GM18526 (cell line): ENCODE data around the gene LY6G6D.

ENCODE experiments used
- POLR2A ChIP-seq: IDR thresholded peaks from 3 replicates; pipeline ENCODE4 v1.6.1; 2011; ENCODE audit not compliant: insufficient read length; ENCODE audit errors: extremely low read depth

The LY6G6D gene

DNA sequence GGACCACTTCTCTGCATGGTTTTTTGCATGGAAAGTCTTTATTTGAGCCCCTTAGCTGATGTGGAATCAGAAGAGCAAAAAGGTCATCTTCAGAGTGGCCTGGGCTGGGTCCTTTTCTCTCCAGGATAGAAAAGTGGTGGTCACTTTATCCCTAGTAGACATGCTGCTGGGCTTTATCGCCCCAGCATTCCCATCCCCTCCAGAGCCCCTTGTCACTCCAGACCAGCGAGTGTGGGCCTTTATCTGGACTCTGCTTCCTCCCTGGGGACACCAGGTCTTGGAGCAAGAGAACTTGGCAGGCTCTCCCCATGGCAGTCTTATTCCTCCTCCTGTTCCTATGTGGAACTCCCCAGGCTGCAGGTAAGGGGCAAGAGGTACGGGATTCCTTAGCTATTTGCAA, 8.5 kb upstream of the LY6G6D start, which contains the start of gene LY6G6F:
TSS of gene LY6G6F (plus strand) at position 268 of the 400 bp plus-strand sequence. CDS start at position 309, 41 bp downstream.
- no peak for TF ChIP-seq POLR2A

DNA sequence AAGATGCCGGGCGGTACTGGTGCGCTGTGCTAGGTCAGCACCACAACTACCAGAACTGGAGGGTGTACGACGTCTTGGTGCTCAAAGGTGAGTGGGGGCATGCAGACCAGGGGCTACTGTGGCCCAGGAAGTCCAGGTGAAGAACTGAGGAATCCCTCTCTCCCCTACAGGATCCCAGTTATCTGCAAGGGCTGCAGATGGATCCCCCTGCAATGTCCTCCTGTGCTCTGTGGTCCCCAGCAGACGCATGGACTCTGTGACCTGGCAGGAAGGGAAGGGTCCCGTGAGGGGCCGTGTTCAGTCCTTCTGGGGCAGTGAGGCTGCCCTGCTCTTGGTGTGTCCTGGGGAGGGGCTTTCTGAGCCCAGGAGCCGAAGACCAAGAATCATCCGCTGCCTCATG, 7.4 kb upstream of the LY6G6D start:
- no peak for TF ChIP-seq POLR2A

DNA sequence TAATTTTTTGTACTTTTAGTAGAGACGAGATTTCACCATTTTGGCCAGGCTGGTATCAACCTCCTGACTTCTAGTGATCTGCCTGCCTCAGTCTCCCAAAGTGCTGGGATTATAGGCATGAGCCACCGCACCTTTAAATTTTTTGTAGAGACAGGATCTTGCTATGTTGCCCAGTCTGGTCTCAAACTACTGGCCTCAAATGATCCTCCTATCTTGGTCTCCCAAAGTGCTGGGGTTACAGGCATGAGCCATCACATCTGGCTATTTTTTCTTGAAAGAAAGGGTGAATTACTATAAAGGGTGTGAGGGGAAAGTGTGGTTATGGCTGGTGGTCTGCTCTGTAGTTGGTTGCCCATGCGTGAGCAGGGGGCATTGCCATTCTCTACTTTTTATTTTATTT, 6.9 kb upstream of the LY6G6D start:
- no peak for TF ChIP-seq POLR2A

DNA sequence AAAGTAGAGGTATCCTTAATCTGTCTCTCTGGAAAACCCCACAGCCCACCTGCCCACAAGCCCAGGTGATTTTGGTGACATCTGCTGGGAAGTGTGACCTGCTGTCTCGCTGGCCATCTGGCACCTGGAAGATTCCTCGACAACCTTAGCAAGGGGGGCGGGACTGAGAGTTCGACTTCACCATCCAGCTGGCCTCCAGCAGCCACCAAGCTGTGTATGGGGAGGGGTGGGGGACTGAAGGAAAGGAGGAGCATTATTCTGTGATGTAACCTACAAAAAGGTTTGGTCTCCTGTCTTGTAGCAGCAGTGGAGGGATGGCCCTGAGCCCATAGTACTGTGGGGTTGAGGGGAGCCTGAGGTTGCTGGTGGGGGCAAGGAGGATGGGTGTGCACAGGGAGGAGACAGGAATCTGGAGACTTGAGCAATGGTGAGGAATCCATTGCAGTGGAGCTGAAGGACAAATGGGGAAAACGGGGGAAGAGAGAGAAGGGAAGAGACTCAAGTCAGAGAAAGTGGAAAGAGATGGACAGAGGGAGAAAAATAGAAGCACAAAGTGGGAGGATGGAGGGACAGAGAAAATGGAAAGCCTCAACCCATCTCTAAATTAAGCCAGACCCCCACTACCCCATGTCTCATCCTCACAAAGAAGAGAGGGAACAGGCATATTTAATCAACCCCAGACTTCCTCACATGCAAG, 4.5 kb upstream of the LY6G6D start:
- TF ChIP-seq POLR2A: no peak

DNA sequence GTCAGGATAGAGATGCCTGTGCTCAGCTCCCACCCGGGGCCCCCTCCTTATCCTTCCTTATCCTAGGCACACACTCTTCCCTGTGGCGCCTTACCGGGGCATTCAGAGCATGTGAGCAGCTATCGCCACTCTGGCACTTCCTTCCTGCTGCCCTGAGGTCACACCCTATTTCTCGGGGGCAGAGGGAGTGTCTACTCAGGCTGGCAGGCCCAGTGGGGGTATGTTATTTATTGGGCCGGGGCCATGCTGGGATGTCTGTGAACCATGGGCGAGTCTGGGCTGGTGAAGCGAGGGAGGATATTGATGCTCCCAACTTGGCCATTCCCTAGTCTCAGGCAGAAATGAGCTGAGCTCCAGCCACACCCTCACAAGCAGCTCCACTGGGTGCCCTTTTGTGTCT, 3.9 kb upstream of the LY6G6D start:
- no peak for TF ChIP-seq POLR2A

DNA sequence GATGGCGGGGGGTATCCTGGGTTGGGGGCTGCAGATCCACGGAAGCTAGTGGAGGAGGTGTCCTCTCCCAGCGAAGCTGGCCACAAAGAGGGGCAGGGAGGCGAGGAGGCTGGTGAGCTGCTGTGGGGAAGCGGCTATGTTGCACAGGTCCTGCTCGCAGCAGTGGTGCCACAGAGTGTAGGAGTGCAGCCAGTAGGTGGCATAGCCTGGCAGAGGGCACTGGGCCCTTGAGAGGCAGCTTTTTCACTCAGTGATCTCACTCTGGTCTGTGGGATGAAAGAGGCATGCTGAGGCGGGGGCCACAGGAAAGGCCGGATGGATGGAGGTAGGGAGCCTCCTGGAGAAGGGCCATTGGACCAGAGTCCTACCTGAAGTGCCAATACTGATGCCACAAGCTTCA, 2.9 kb upstream of the LY6G6D start:
- TF ChIP-seq POLR2A: no peak

DNA sequence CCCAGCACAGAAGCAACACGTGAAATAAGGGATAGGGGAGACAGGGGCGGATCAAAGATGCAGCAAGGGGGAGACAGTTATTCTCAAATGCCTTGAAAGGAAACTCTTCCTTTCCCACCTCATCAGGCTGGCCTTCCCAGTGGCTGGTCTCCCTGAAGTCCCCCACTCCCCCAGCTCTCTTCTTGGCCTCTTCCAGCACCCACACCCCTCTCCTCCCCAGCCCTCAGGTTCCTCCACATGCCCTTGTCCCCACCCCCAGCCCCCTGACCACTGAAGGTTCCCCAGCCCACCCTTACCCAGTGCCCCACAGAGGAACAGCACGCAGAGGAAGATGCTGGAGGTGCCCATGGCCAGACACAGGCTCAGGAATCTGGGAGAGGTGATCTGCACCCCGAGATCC, 1.7 kb upstream of the LY6G6D start:
- no peak for TF ChIP-seq POLR2A

DNA sequence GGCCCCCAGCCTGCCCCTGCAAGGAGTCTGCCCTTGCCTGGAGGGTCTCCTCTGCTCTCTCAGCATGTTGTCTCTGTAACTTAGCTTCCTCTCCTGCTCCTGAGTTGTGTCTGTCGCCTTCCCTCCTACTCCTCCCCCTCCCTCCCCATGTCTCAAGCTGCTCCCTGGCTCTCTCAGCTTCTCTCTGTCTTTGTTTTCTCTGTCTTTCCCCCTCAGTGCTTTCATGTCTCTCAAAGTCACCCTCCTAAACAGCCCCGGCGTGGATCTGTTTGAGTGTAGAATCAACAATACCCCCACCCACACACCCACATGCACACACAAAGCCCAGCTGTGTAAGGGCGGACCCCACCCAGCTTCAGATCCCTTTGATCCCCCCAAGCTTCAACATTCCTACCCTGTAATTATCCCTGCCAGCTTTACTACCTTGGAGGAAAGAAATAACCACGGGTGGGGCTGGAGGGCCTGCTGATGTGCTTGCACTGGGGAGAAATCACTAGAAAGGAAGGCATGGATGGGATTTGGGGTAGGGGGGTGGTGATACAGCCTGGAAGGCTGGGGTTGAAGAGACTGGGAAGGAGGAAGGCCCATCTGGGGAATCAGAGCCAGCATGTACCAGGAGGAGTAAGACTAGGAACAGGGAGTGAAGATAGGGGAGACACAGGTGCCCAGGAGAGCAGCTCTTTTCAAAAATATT, 1.0 kb upstream of the LY6G6D start:
- TF ChIP-seq POLR2A: no peak

DNA sequence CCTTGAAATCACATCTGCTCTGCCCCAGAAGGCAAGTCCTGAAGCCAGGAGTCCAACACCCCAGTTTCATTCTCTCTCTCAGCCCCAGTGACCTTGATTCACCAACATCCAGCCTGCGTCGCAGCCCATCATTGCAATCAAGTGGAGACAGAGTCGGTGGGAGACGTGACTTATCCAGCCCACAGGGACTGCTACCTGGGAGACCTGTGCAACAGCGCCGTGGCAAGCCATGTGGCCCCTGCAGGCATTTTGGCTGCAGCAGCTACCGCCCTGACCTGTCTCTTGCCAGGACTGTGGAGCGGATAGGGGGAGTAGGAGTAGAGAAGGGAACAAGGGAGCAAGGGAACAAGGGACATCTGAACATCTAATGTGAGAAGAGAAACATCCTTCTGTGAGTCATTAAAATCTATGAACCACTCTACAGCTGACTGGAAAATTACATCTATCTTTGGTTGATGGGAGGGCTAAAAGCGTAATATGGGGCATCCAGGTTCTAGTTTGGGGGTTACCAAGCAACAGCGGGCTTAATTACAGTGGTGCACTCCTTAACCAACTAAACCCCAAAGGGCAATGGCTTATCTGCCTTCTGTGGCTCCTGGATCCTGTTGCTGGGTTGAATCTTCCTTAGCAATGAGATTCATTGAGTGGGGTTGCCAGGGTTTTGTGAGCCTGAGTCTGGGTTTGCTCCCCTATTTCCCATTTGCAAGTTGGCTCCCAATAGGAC, 2.5 kb downstream of the LY6G6D start:
- no peak for TF ChIP-seq POLR2A

DNA sequence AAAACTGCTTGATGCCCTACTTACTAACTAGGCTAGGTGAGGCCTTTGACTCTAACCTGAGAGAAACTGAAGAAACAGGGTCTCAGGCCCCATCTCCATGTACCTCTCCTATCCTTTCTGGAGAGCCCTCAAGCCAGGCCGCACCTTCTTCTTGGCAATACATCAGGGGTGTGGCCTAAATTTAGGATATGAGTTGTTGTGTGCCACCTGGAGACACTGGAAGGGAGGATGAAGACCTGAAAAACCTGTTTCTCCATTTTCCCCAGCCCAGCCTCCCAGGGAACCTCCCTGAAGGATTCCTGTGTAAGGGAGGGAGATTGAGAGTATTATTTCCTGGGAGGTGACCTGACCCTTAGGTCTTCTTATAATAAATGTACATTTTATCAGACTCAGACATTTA, 3.1 kb downstream of the LY6G6D start:
- TF ChIP-seq POLR2A: no peak

DNA sequence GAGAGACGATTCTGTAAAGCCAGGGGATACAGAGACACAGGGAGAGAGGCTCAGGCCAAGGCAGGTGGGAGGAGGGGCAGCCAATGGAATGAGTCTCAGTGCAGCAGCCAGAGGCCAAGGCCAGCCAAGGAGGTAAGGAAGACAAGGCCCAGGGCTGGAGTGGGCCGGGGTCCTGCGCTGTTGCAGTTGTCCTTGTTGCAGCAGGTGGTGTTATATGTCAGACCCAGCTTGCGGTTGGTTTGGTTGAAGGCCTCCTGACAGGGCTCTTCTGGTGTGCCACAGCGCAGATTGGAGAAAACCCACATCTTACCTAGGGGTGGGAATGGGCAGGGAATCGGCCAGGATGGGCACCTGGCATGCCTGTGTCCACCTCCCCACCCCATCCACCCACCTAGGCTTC, 3.9 kb downstream of the LY6G6D start:
- TF ChIP-seq POLR2A: no peak

DNA sequence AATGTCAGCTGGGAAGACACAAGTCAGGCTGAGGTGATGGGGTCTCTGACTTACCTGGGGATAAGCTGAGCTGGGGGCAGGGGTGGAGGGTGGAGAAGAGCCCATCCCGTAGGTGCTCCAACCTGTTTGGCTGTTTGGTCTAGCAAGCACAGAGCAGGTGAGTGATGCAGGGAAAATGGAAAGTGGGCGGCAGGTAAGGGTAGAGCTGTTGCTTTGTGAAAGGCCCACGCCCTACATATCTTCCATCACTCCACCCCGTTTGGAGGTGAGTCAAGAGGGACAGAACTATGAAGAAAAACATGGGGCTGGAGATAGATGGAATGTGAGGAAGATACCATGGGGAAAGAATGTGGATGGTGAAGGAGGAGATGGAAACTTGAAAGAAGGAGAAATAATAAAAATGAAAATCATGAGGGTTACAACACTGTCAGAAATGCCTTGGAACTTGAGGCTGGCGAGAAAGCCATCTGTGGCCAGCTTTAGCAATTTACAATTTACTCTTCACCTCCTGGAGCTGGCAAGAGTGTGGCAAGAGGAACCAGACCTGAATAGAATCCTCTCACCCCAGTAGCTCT, 5.1 kb downstream of the LY6G6D start:
- no peak for TF ChIP-seq POLR2A

DNA sequence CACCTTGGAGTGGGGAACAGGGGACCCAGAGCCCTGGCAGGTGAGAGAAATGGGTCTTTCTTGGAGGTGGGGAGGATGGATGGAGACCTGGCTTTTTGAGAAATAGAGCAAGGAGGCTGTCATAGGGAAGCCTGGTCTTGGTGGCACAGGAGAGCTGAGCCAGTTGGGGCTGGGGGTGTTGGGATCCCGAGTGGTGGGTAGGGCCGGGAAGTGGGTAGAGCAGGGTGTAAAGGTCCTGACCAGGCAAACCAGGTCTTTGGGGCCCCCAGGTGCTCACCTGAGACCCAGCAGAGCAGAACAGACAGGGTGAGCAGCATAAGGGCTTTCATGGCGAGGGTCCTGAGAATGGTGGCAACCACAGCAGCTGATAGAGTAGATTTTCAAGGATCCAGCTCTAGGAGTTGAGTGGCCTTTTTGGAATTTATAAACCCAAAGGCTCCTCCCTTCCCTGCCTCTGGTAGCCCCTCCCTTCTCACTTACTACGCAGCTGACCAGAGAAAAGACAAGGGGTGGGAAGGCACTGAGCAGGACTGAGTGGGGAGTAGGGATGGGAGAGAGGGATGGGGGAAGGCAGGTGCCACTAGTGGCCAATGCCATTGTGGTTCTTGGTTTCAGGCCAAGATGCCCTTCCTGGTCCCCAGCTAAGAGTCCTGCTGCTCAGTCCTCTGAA, 6.3 kb downstream of the LY6G6D start, which contains the start of gene LY6G6C:
TSS of gene LY6G6C (minus strand) at position 396 of the 670 bp plus-strand sequence. CDS start at position 329, 67 bp downstream.
- TF ChIP-seq POLR2A: no peak

DNA sequence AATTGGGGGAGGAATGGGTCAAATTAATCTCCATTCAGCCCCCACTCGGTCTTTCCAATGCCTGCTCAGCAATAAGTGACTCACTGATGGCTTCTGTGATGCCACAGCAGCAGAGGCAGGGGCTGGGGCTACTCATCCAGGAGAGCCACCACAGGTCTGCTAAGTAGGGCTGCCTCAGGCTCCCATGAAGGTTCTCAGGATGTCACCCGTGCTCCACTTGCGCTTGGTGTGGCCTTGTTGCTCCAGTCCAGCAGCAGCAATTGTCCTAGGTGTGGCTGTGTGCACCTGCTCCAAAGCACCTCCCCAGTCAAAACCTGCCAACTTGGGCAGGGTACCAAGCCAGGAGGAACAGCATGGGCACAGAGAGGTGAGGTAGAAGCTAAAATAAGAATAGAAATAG, 7.0 kb downstream of the LY6G6D start:
- no peak for TF ChIP-seq POLR2A
